H1 (cell line): ENCODE measurements around the gene CD59. TPM values are rescaled to one million over a fixed set of nuclear protein-coding genes. Genes with fewer than 3 reads are reported as not detected.
A peak's percentile ranks its signal among the peaks of the same experiment; 100 is the strongest.

ENCODE experiments used
- CTCF ChIA-PET: fragments of 300-600 bp; sonication (Branson Sonifier 250); formaldehyde crosslinking; loops from one replicate; lab custom pipeline; 2021; ENCODE audit not compliant: partially characterized antibody; lab: Charles Lee
- POLR2A ChIA-PET: fragments of 300-600 bp; sonication (Branson Sonifier 250); formaldehyde crosslinking; loops from one replicate; lab custom pipeline; 2021; ENCODE audit warnings: inconsistent platforms; ENCODE audit not compliant: partially characterized antibody; lab: Charles Lee
- DNase-seq, 2 experiments: peaks; one replicate each; pipeline versions ENCODE4 v3.0.0 to v3.0.0-alpha.2; 2010 to 2022; ENCODE audit warnings: low spot score in 2 of 2, low read depth in 1 of 2, mixed read lengths in 1 of 2
- FAIRE-seq: peaks from 2 replicates; lab custom pipeline; 2011; peaks lifted over from hg19 to GRCh38; lab: Jason Lieb, UNC
- H2AFZ ChIP-seq: 2 replicates; pipeline ENCODE4 v1.8.1; 2012; ENCODE audit warnings: low read length, inconsistent platforms
- H2AK5ac ChIP-seq: 2 replicates; pipeline ENCODE4 v1.6.1; 2013; ENCODE audit warnings: low read depth, low read length
- H2BK120ac ChIP-seq: replicated peaks from 2 replicates; pipeline ENCODE3; 2013; ENCODE audit warnings: low read depth, low read length, inconsistent platforms
- H2BK12ac ChIP-seq: 2 replicates; pipeline ENCODE4 v1.6.1; 2013; ENCODE audit warnings: low read depth, low read length
- H2BK15ac ChIP-seq: 2 replicates; pipeline ENCODE4 v1.6.1; 2013; ENCODE audit warnings: low read length
- H2BK20ac ChIP-seq: 2 replicates; pipeline ENCODE4 v1.6.1; 2013; ENCODE audit warnings: low read length
- H2BK5ac ChIP-seq: 2 replicates; pipeline ENCODE4 v1.6.1; 2013; ENCODE audit warnings: low read depth, low read length
- H3K14ac ChIP-seq: 2 replicates; pipeline ENCODE4 v1.6.1; 2013; ENCODE audit warnings: inconsistent platforms; ENCODE audit not compliant: insufficient read length
- H3K18ac ChIP-seq: 2 replicates; pipeline ENCODE4 v1.6.1; 2013; ENCODE audit warnings: low read length; ENCODE audit errors: extremely low read depth
- H3K23ac ChIP-seq: 2 replicates; pipeline ENCODE4 v1.6.1; 2013; ENCODE audit warnings: inconsistent platforms; ENCODE audit not compliant: insufficient read length
- H3K23me2 ChIP-seq: 2 replicates; pipeline ENCODE4 v1.6.1; 2013; ENCODE audit warnings: low read depth, low read length
- H3K27ac ChIP-seq: 2 replicates; pipeline ENCODE4 v1.6.1; 2011; ENCODE audit warnings: low read depth, low read length, inconsistent platforms
- H3K27me3 ChIP-seq, 4 experiments: replicated peaks in 1 of 4; 1 replicate in 1 of 4; 2 replicates in 3 of 4; pipeline versions ENCODE4 v1.6.1 to v1.8.1; 2011 to 2013; ENCODE audit warnings: low read length in 3 of 4, mild to moderate bottlenecking in 3 of 4, inconsistent platforms in 2 of 4, mixed read lengths in 2 of 4, moderate library complexity in 1 of 4; ENCODE audit not compliant: control insufficient read depth in 3 of 4, insufficient read depth in 3 of 4; ENCODE audit errors: extremely low read depth in 1 of 4
- H3K36me3 ChIP-seq, 4 experiments: 2 replicates each; pipeline versions ENCODE4 v1.6.1 to v1.8.1; 2011 to 2013; ENCODE audit warnings: mild to moderate bottlenecking in 4 of 4, low read length in 3 of 4, moderate library complexity in 2 of 4, control low read depth in 1 of 4, inconsistent platforms in 1 of 4; ENCODE audit not compliant: insufficient read depth in 4 of 4, control insufficient read depth in 2 of 4
- H3K4ac ChIP-seq: replicated peaks from 2 replicates; pipeline ENCODE3; 2013; ENCODE audit warnings: low read length, low read depth, mixed read lengths, inconsistent platforms; ENCODE audit not compliant: insufficient read length
- H3K4me1 ChIP-seq, 4 experiments: replicated peaks in 1 of 4; 1 replicate in 1 of 4; 2 replicates in 3 of 4; pipeline versions ENCODE4 v1.6.1 to v1.8.1; 2011 to 2013; ENCODE audit warnings: low read length in 3 of 4, inconsistent platforms in 2 of 4, mixed read lengths in 1 of 4; ENCODE audit not compliant: insufficient read depth in 4 of 4, control insufficient read depth in 3 of 4
- H3K4me2 ChIP-seq, 2 experiments: 2 replicates each; pipeline versions ENCODE4 v1.6.1 to v1.8.1; 2011 to 2013; ENCODE audit warnings: low read depth in 2 of 2, low read length in 2 of 2, control low read depth in 1 of 2, inconsistent platforms in 1 of 2, mild to moderate bottlenecking in 1 of 2; ENCODE audit not compliant: insufficient read depth in 1 of 2
- H3K4me3 ChIP-seq, 4 experiments: fragments of 200-600, 300-600 bp in 1 of 4; sonication (generic), shearing (Covaris generic), sonication (Bioruptor Twin) in 1 of 4; 2 replicates each; pipeline versions ENCODE4 v1.5.1 to v1.8.1; 2011 to 2016; ENCODE audit warnings: low read length in 4 of 4, low read depth in 3 of 4, control low read depth in 2 of 4, inconsistent platforms in 2 of 4, mild to moderate bottlenecking in 2 of 4, mixed read lengths in 1 of 4, moderate library complexity in 1 of 4; ENCODE audit not compliant: insufficient read depth in 2 of 4; ENCODE audit errors: extremely low read depth in 1 of 4
- H3K56ac ChIP-seq: replicated peaks from 2 replicates; pipeline ENCODE3; 2013; ENCODE audit warnings: low read depth, mild to moderate bottlenecking, mixed read lengths, low read length, inconsistent platforms; ENCODE audit not compliant: insufficient read length
- H3K79me1 ChIP-seq: 2 replicates; pipeline ENCODE4 v1.6.1; 2013; ENCODE audit warnings: low read depth, low read length, control low read depth
- H3K79me2 ChIP-seq, 2 experiments: 2 replicates each; pipeline versions ENCODE4 v1.6.1 to v1.8.1; 2012 to 2013; ENCODE audit warnings: low read length in 2 of 2, mild to moderate bottlenecking in 2 of 2, inconsistent platforms in 1 of 2; ENCODE audit not compliant: insufficient read depth in 2 of 2, control insufficient read depth in 1 of 2
- H3K9ac ChIP-seq, 4 experiments: replicated peaks in 1 of 4; 1 replicate in 1 of 4; 2 replicates in 3 of 4; pipeline versions ENCODE4 v1.6.1 to v1.8.1; 2011 to 2013; ENCODE audit warnings: low read depth in 3 of 4, low read length in 3 of 4, control low read depth in 2 of 4, mild to moderate bottlenecking in 2 of 4, moderate library complexity in 2 of 4, inconsistent platforms in 1 of 4; ENCODE audit errors: extremely low read depth in 1 of 4
- H3K9me3 ChIP-seq, 2 experiments: 2 replicates each; pipeline versions ENCODE4 v1.6.1 to v1.8.1; 2012 to 2013; ENCODE audit warnings: mild to moderate bottlenecking in 2 of 2, moderate library complexity in 2 of 2, control low read depth in 1 of 2, inconsistent platforms in 1 of 2, low read depth in 1 of 2, low read length in 1 of 2, mixed read lengths in 1 of 2; ENCODE audit not compliant: insufficient read depth in 2 of 2
- H4K20me1 ChIP-seq, 2 experiments: replicated peaks in 1 of 2; 2 replicates each; pipeline versions ENCODE3 to v1.8.1; 2011 to 2013; ENCODE audit warnings: inconsistent platforms in 2 of 2, low read length in 2 of 2, mild to moderate bottlenecking in 1 of 2; ENCODE audit not compliant: insufficient read depth in 2 of 2, control insufficient read depth in 1 of 2
- H4K5ac ChIP-seq: 2 replicates; pipeline ENCODE4 v1.6.1; 2013; ENCODE audit warnings: low read length, low read depth, mixed read lengths, inconsistent platforms; ENCODE audit not compliant: insufficient read length
- H4K8ac ChIP-seq: 2 replicates; pipeline ENCODE4 v1.8.0; 2013; ENCODE audit warnings: mild to moderate bottlenecking, moderate library complexity, low read length, inconsistent platforms; ENCODE audit not compliant: insufficient read depth; ENCODE audit errors: extremely low read depth
- H4K91ac ChIP-seq: replicated peaks from 2 replicates; pipeline ENCODE3; 2013; ENCODE audit warnings: low read length, mixed read lengths, inconsistent platforms; ENCODE audit not compliant: insufficient read length
- BCL11A ChIP-seq, 2 experiments: IDR thresholded peaks; one replicate each; pipeline ENCODE4 v1.6.1; 2011; ENCODE audit warnings: low read depth in 2 of 2, low read length in 2 of 2, mild to moderate bottlenecking in 2 of 2
- CBX5 ChIP-seq: fragments of 300-800, 300-1000 bp; sonication (generic); IDR thresholded peaks from 2 replicates; pipeline ENCODE4 v1.7.1; 2016; ENCODE audit warnings: antibody characterized with exemption, low read length, low read depth
- CHD1 ChIP-seq: IDR thresholded peaks from 2 replicates; pipeline ENCODE4 v1.6.1; 2012; ENCODE audit warnings: low read depth, low read length, improper control_type of control experiment
- CTBP2 ChIP-seq: IDR thresholded peaks from 2 replicates; pipeline ENCODE4 v1.7.0; 2011; ENCODE audit warnings: borderline replicate concordance, mild to moderate bottlenecking, moderate library complexity, mixed read lengths, low read length; ENCODE audit not compliant: insufficient read depth, insufficient read length
- EGR1 ChIP-seq: IDR thresholded peaks from 2 replicates; pipeline ENCODE4 v1.6.1; 2011; ENCODE audit warnings: low read depth, low read length, borderline replicate concordance
- FOSL1 ChIP-seq: IDR thresholded peaks from 2 replicates; pipeline ENCODE4 v1.6.1; 2011; ENCODE audit warnings: mild to moderate bottlenecking, low read depth, low read length, moderate library complexity; ENCODE audit not compliant: insufficient read depth
- HDAC6 ChIP-seq: IDR thresholded peaks from one replicate; pipeline ENCODE4 v1.7.1; 2012; ENCODE audit warnings: low read depth, mild to moderate bottlenecking, inconsistent platforms, low read length, moderate library complexity
- KDM1A ChIP-seq: fragments of 200-600, 300-600 bp; sonication (generic); IDR thresholded peaks from 2 replicates; pipeline ENCODE4 v1.7.1; 2016; ENCODE audit warnings: mild to moderate bottlenecking, low read length, borderline replicate concordance
- KDM4A ChIP-seq: IDR thresholded peaks from one replicate; pipeline ENCODE4 v1.7.1; 2012; ENCODE audit warnings: low read depth, mild to moderate bottlenecking, moderate library complexity, low read length, inconsistent platforms; ENCODE audit not compliant: severe bottlenecking
- NANOG ChIP-seq: IDR thresholded peaks from 2 replicates; pipeline ENCODE4 v1.6.1; 2011; ENCODE audit warnings: low read length, low read depth, mild to moderate bottlenecking, inconsistent platforms; ENCODE audit not compliant: insufficient read depth, poor library complexity, severe bottlenecking
- RFX5 ChIP-seq: IDR thresholded peaks from 2 replicates; pipeline ENCODE4 v1.6.1; 2011; ENCODE audit warnings: low read depth, low read length, improper control_type of control experiment, borderline replicate concordance
- RNF2 ChIP-seq: fragments of 200-900, 300-1000 bp; sonication (generic); IDR thresholded peaks from 2 replicates; pipeline ENCODE4 v1.7.1; 2016; ENCODE audit warnings: borderline replicate concordance, low read depth, mild to moderate bottlenecking, antibody characterized with exemption, low read length; ENCODE audit not compliant: poor library complexity, severe bottlenecking; ENCODE audit errors: missing control alignments
- TAF7 ChIP-seq: optimal IDR thresholded peaks from 2 replicates; pipeline ENCODE3; 2011; ENCODE audit warnings: low read depth, mild to moderate bottlenecking, inconsistent platforms, low read length, moderate library complexity, borderline replicate concordance
- whole genome bisulfite sequencing, 2 experiments: shearing (Covaris generic) in 1 of 2; methylation state at CpG; one replicate each; pipeline versions ENCODE4 v1.1.6 to v1.1.7; 2013 to 2015; ENCODE audit warnings: low lambda C conversion rate in 2 of 2, mixed read lengths in 2 of 2, inconsistent platforms in 1 of 2, low coverage in 1 of 2, missing lambda C conversion rate in 1 of 2; ENCODE audit not compliant: insufficient replicate concordance in 2 of 2, insufficient coverage in 1 of 2, insufficient read length in 1 of 2; ENCODE audit errors: extremely low coverage in 1 of 2, missing lambda C conversion rate in 1 of 2; 5-methylcytosine and 5-hydroxymethylcytosine counted together
- polyA plus RNA-seq, 7 experiments: library from polyadenylated mRNA; depleted of rRNA in 3 of 7; stranded (reverse) in 5 of 7; unstranded in 2 of 7; fragments of >200 nt in 5 of 7; fragments of 200-250 nt in 2 of 7; gene quantifications; 1 replicate in 5 of 7; 2 replicates in 1 of 7; 4 replicates in 1 of 7; pipeline versions ENCODE4 v1.2.1 to v1.2.3, GENCODE V29; 2011 to 2013; ENCODE audit warnings: missing spikeins in 2 of 7, mixed read lengths in 2 of 7
- total RNA-seq: library from RNA; stranded (reverse); fragmentation: NEBNext Ultra II Directional; extraction: Animal tissue kit (Norgen Biotek cat#: 25700); gene quantifications from 2 replicates; pipeline ENCODE4 v1.2.1, GENCODE V29; 2021

The CD59 gene
- total and polyA plus RNA-seq, 2 of the 8 experiments (the other 6 are each of a cell fraction or from before 2014, with no cell fraction given): 63.1 to 90.3 TPM

GRCh38 chr11:33733980-33734379 is 2.2 kb downstream of the CD59 start:
- FAIRE-seq (no peak), DNase-seq (no peak)
- no peak overlapping the region for H3K18ac ChIP-seq
- no peak overlapping the region for H3K56ac ChIP-seq
- WGBS, 2 experiments: 88% methylated on average over 7 of the region's 7 CpGs; no CpG with 5 or more reads in 1 of the 2 experiments
- no peak overlapping the region for H3K27ac ChIP-seq
- H3K79me1 ChIP-seq: no peaks in the 10 kb centered on the region
- ChIA-PET POLR2A (interaction anchor here (0.6 to 1.1 kb wide), 4 partner anchors 8 to 41 kb away, joined by 3 to 4 read pairs (median 4); no protein-coding TSS in a partner anchor), CTCF (interaction anchor here (0.7 to 2.3 kb wide), 6 partner anchors 9 to 987 kb away, joined by 3 to 7 read pairs (median 5); no protein-coding TSS in a partner anchor)
- H3K23ac ChIP-seq: no peak overlapping the region
- H3K4me3 ChIP-seq: no peak overlapping the region
- no peak overlapping the region for H2BK20ac ChIP-seq
- H4K20me1 ChIP-seq: peaks cover 3 to 12% of the 10 kb centered on the region in 2 experiments
- no peak overlapping the region for H2AK5ac ChIP-seq
- H3K9me3 ChIP-seq: no peaks in the 10 kb centered on the region
- no peak overlapping the region for H3K14ac ChIP-seq
- peak overlapping the region in 1 of 2 experiments; percentile 74; a peak in 1 of 4 replicates for H3K4me2 ChIP-seq
- no peaks in the 10 kb centered on the region; a peak in 1 of 8 replicates for H3K36me3 ChIP-seq
- no peak overlapping the region for H2BK120ac ChIP-seq
- H3K4me1 ChIP-seq: peaks cover 6 to 9% (median 6%) of the 10 kb centered on the region in 4 experiments; a peak in 5 of 7 replicates
- no peak overlapping the region for H2AFZ ChIP-seq
- H2BK15ac ChIP-seq: no peak overlapping the region
- peaks cover 9% of the 10 kb centered on the region for H3K23me2 ChIP-seq
- H3K4ac ChIP-seq: no peak overlapping the region
- H4K5ac ChIP-seq: no peak overlapping the region
- no peak overlapping the region for H2BK12ac ChIP-seq
- no peak overlapping the region; a peak in 1 of 7 replicates for H3K9ac ChIP-seq
- H3K27me3 ChIP-seq: peaks cover 0 to 6% (median 4%) of the 10 kb centered on the region in 4 experiments; a peak in 3 of 7 replicates
- H2BK5ac ChIP-seq: no peak overlapping the region
- H3K79me2 ChIP-seq: peaks cover 2 to 41% of the 10 kb centered on the region in 2 experiments; a peak in 3 of 4 replicates
- no peak overlapping the region for H4K91ac ChIP-seq
- no peak overlapping the region for H4K8ac ChIP-seq
- TF ChIP-seq NANOG: no peak
- TF ChIP-seq RFX5: no peak
- no peak for TF ChIP-seq CTBP2
- no peak for TF ChIP-seq KDM1A
- no peak for TF ChIP-seq FOSL1
- no peak for TF ChIP-seq RNF2
- no peak for TF ChIP-seq EGR1
- TF ChIP-seq HDAC6: no peak
- no peak for TF ChIP-seq KDM4A
- no peak for TF ChIP-seq TAF7
- no peak for TF ChIP-seq CHD1
- no peak for TF ChIP-seq BCL11A (IDR thresholded peaks at IDR 0.05; ENCODE audit: low read depth in 2 of 2, low read length in 2 of 2)
- TF ChIP-seq CBX5: no peak
